Stimulated activated CD4-positive, alpha-beta T cell treated with anti-CD3 and anti-CD28 coated beads, Interleukin-2, amount 100 ng/mL, for 48 hours (primary cell): ENCODE results near the gene PTBP1.
"Not testable (repeated sequence)": the region's sequence is repeated elsewhere in the genome, so short reads cannot be mapped to it uniquely, and the experiment has no call there.

Experiments used
- DNase-seq, 2 donors: peaks; one replicate each; pipeline ENCODE4 v3.0.0-alpha.2; 2020

PTBP1 gene

GRCh38 chr19:831407-832369 lies 34.4 kb downstream of the PTBP1 start:
- DNase-seq = no peak

- DNase-seq = no peak
These were observed 37.0 kb downstream of the PTBP1 start for GRCh38 chr19:834216-834615.

GRCh38 chr19:835210-835810 lies 38.1 kb downstream of the PTBP1 start:
- no peak for DNase-seq

GRCh38 chr19:840519-841206 lies 43.4 kb downstream of the PTBP1 start, which contains the start of gene PRTN3:
TSS of gene PRTN3 (plus strand) at chr19:840999. CDS start at chr19:841009, 10 bp downstream.
- DNase-seq = no peak

GRCh38 chr19:842802-843179 lies 45.5 kb downstream of the PTBP1 start:
- not testable (repeated sequence) for DNase-seq

GRCh38 chr19:843180-843835 lies 46.1 kb downstream of the PTBP1 start:
- no peak for DNase-seq

GRCh38 chr19:843836-844545 lies 46.7 kb downstream of the PTBP1 start:
- no peak for DNase-seq

GRCh38 chr19:844546-844971 lies 47.3 kb downstream of the PTBP1 start:
- DNase-seq = no peak

- no peak for DNase-seq
These were observed 48.7 kb downstream of the PTBP1 start for GRCh38 chr19:845707-846521.

- no peak for DNase-seq
These were observed 51.2 kb downstream of the PTBP1 start for GRCh38 chr19:848386-848921.

GRCh38 chr19:849195-849594 lies 51.9 kb downstream of the PTBP1 start:
- DNase-seq = not testable (repeated sequence)

- DNase-seq = no peak
These were observed 53.1 kb downstream of the PTBP1 start for GRCh38 chr19:850221-850978.

- DNase-seq = no peak
These were observed 53.7 kb downstream of the PTBP1 start for GRCh38 chr19:850979-851335.

- no peak for DNase-seq
These were observed 55.1 kb downstream of the PTBP1 start, which contains the start of gene ELANE for GRCh38 chr19:852136-853013. TSS of gene ELANE (plus strand) at chr19:852303. CDS start at chr19:852329, 26 bp downstream.

GRCh38 chr19:853014-853585 lies 55.8 kb downstream of the PTBP1 start:
- no peak for DNase-seq

- not testable (repeated sequence) for DNase-seq
These were observed 56.5 kb downstream of the PTBP1 start for GRCh38 chr19:853614-854220.

GRCh38 chr19:854549-854948 lies 57.3 kb downstream of the PTBP1 start:
- no peak for DNase-seq

GRCh38 chr19:855142-855541 lies 57.9 kb downstream of the PTBP1 start:
- no peak for DNase-seq
